Islet precursor cell (in vitro differentiated cells): ENCODE measurements around the gene GPR61.

Experiments
- DNase-seq: peaks from one replicate; pipeline ENCODE4 v3.0.0-alpha.2; 2018

Gene GPR61

DNA sequence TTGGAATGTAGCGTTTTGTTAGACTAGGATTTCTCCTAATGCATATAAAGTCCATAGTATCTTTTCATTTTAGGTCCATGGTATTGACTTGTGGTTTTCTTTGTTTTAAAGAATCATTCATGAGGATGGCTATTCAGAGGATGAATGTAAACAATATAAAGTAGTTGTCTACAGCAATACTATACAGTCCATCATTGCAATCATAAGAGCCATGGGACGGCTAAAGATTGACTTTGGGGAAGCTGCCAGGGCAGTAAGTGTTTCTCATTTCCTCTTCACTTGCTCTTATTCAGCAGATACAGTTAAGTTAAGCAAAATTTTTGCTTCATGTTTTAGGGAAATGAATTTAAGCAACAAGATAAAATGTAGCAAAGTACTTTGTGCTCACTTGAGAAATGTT, 34.1 kb downstream of the GPR61 start:
- no peak for DNase-seq

DNA sequence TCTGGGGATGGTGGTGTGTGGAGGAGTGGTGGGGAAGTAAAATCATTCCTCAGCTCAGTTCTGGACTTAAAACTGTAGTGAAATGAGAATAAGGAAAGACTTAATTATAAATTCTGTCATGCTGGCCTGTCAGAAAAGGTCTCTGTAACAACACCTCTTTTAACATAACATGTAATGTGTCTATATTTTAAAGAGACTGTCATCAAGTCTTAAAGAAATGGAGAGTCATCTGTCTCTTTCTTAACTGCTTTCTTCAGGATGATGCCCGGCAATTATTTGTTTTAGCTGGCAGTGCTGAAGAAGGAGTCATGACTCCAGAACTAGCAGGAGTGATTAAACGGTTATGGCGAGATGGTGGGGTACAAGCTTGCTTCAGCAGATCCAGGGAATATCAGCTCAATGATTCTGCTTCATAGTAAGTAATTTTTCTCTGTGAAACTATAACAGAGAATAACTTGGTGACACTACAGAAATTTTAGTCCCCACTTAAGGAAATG, 39.3 kb downstream of the GPR61 start:
- no peak for DNase-seq

DNA sequence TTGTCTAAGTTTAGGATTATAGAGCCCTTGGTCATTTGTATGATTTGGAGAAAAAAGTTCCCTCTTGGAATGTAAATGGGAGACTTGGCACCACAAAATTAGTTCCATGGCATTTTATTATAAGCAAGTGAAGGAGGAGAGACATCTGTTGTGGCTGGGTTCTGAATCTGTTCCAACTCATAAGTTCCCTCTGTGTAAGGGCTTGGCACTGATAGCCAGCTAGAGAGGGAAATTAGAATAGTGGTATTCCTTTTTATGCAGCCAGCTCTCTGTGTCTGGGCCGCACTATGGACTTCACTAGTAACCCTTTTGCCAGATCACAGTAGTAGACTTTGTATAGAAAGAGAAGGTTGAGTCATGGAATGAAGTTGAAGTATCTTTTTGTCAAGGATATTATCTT, 39.8 kb downstream of the GPR61 start:
- DNase-seq = no peak

DNA sequence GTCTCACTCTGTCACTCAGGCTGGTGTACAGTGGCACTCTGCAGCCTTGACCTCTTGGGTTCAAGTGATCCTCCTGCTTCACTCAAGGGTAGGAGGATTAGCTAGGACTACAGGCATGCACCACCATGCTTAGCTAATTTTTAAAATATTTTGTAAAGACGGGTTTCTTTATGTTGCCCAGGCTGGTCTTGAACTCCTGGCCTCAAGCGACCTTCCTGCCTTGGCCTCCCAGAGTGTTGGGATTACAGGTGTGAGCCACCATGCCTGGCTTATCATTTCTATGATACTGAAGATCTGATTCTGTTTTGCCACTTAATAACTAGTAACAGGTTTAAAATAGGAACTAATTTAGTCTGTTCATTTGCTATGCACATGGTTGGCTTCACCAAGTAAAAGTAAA, 42.3 kb downstream of the GPR61 start:
- DNase-seq = no peak

DNA sequence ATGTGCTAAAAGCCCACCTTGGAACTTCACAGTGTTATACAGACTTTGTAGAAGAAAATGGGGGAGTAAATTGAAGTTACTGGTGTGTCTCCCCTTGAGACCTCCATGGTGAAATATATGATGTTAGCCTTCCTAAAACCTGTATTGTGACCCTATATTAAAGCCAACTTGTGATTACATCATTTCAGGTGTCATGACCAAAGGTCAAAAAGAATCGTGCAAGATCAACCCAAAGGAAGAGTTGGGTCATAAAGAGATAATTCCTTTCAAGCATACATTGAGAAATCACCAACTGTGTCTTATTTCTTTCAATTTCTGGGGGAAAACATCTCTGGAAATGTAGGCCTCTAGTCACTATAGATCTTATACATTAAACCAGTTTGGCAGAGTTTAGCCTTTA, 45.1 kb downstream of the GPR61 start:
- DNase-seq = no peak

DNA sequence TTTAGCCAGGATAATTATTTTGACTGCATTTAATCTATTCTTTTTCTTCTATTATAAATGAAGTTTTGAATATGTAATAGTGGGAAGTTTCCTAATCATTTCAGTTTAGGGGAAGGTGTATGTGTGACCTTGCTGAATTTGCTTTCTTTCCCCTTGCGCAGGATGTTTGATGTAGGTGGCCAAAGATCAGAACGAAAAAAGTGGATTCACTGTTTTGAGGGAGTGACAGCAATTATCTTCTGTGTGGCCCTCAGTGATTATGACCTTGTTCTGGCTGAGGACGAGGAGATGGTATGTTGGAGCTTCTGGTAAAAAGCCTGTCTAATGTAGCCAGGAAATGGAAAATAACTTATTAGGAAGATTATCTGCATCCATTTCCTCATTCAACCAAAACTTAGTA, 46.4 kb downstream of the GPR61 start:
- DNase-seq = no peak

DNA sequence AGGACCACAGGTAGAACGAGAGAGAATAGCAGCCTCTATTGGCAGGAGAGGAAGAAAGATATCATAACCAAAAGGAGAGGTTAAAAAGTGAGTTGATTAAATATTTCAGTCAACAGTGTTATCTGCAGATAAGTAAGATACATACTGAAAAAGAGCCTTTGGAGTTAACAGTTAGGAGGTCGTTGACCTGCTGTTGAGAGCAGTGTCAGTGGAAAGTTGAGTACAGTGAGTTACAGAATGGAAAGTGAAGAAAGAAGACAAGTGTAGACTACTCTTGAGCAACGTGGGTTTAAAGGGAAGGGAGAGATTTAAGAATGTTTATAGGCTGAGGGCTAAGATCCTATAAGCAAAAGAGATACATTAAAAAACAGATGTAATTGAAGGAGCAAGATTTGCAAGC, 49.5 kb downstream of the GPR61 start:
- DNase-seq = no peak

DNA sequence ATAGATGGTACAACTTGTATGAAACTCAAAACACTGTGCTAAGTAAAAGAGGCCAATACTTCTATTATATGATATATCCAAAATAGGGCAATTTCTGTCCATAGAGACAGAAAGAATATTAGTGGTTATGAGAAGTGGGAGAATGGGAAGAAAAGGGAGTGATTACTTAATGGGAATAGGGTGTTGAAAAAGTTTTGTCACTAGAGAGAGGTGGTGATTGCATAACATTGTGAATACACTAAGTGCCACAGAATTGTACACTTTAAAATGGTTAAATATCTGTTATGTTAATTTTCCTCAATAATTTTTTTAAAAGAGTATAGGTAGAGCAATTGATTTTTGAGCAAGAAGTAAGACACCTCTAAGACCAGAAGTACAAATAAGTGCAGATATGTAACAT, 50.0 kb downstream of the GPR61 start:
- no peak for DNase-seq

DNA sequence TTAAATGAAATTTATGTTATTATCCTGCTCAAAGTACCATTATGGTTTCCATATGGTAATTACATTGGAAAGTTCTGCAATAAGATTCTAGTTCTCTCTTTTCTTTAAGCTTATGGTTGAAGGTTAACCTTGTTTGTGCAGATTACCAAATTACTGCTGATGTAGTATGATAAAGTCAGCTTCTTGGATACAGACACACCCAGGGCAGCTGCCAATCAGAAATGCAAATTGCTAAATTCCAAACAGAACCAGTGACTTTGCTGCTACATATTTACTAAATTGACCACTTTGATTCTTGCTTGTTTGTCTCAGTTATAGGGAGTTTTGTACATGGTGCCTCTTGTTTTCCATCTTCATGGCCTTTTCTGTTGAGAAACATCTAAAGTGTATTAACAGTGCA, 53.2 kb downstream of the GPR61 start:
- no peak for DNase-seq

DNA sequence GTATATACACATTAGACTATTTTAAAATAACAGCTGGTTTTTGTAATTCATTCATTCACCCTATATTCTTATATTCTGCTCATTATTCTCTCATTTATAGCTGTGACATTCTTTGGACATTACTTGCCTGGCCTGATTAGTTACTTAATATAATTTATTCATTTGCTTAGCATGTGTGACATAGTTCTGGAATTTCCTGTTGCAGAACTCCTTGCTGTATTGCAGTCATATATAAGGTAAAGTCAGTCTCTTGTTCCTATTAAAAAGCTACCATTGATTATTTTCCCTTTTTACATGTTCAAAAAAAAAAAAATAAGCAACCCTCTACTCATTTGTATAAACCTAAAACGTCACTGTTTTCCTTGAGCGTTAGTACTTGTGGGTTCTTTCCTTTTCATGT, 55.9 kb downstream of the GPR61 start:
- no peak for DNase-seq
